HepG2 (cell line): Measurements from ENCODE around the gene MRPL3. TPM values are rescaled to one million over a fixed set of nuclear protein-coding genes. Genes with fewer than 3 reads are reported as not detected.

Experiments
- ELF4 ChIP-seq: sonication (generic); formaldehyde crosslinking; IDR thresholded peaks from 2 replicates; pipeline ENCODE4 v1.5.0; 2020; ENCODE audit warnings: missing genetic modification reagents, mild to moderate bottlenecking, moderate library complexity, borderline replicate concordance
- MYC ChIP-seq: sonication (generic); formaldehyde crosslinking; IDR thresholded peaks from 2 replicates; pipeline ENCODE4 v1.9.0; 2021; ENCODE audit warnings: missing genetic modification reagents, borderline replicate concordance
- MYNN ChIP-seq: sonication (generic); formaldehyde crosslinking; IDR thresholded peaks from 2 replicates; pipeline ENCODE4 v1.4.0; 2020; ENCODE audit warnings: mild to moderate bottlenecking, low read depth, missing genetic modification reagents
- NR2F6 ChIP-seq, 2 experiments: IDR thresholded peaks; 2 replicates each; pipeline ENCODE4 v1.6.1; 2016; ENCODE audit warnings: antibody characterized with exemption in 1 of 2, mild to moderate bottlenecking in 1 of 2
- NRL ChIP-seq: sonication (generic); formaldehyde crosslinking; IDR thresholded peaks from 2 replicates; pipeline ENCODE4 v1.5.0; 2020; ENCODE audit warnings: missing genetic modification reagents, mild to moderate bottlenecking, moderate library complexity, borderline replicate concordance
- SOX6 ChIP-seq, 2 experiments: fragments of 450-650 bp in 1 of 2; sonication (generic) in 1 of 2; formaldehyde crosslinking in 1 of 2; IDR thresholded peaks; 2 replicates each; pipeline versions ENCODE4 v1.4.0 to v1.6.1; 2017 to 2020; ENCODE audit warnings: antibody characterized with exemption in 1 of 2, mild to moderate bottlenecking in 1 of 2, missing genetic modification reagents in 1 of 2
- TEAD3 ChIP-seq: optimal IDR thresholded peaks from 2 replicates; pipeline ENCODE3; 2016; ENCODE audit warnings: borderline replicate concordance
- THYN1 ChIP-seq: sonication (generic); formaldehyde crosslinking; IDR thresholded peaks from 2 replicates; pipeline ENCODE4 v1.8.1; 2023; ENCODE audit warnings: low read depth, mild to moderate bottlenecking, moderate library complexity, missing genetic modification reagents, borderline replicate concordance
- TMF1 ChIP-seq: sonication (generic); formaldehyde crosslinking; IDR thresholded peaks from 2 replicates; pipeline ENCODE4 v1.8.1; 2022; ENCODE audit warnings: low read depth, missing genetic modification reagents
- UBTF ChIP-seq: sonication (generic); formaldehyde crosslinking; IDR thresholded peaks from 2 replicates; pipeline ENCODE4 v1.4.0; 2020; ENCODE audit warnings: mild to moderate bottlenecking, missing genetic modification reagents
- USF2 ChIP-seq, 2 experiments: sonication (generic) in 1 of 2; formaldehyde crosslinking in 1 of 2; IDR thresholded peaks; 2 replicates each; pipeline versions ENCODE4 v1.5.1 to v1.6.1; 2011 to 2020; ENCODE audit warnings: borderline replicate concordance in 1 of 2, low read depth in 1 of 2, low read length in 1 of 2, mild to moderate bottlenecking in 1 of 2, missing genetic modification reagents in 1 of 2, moderate library complexity in 1 of 2
- ZBTB46 ChIP-seq: sonication (generic); formaldehyde crosslinking; IDR thresholded peaks from 2 replicates; pipeline ENCODE4 v1.4.0; 2020; ENCODE audit warnings: mild to moderate bottlenecking, missing genetic modification reagents, borderline replicate concordance
- ZMAT5 ChIP-seq: sonication (generic); formaldehyde crosslinking; IDR thresholded peaks from 2 replicates; pipeline ENCODE4 v1.5.0; 2020; ENCODE audit warnings: mild to moderate bottlenecking, low read depth, missing genetic modification reagents, borderline replicate concordance
- ZNF10 ChIP-seq: sonication (generic); formaldehyde crosslinking; IDR thresholded peaks from 2 replicates; pipeline ENCODE4 v1.4.0; 2020; ENCODE audit warnings: mild to moderate bottlenecking, low read depth, missing genetic modification reagents, borderline replicate concordance
- ZNF510 ChIP-seq: sonication (generic); formaldehyde crosslinking; IDR thresholded peaks from 2 replicates; pipeline ENCODE4 v1.4.0; 2020; ENCODE audit warnings: low read depth, mild to moderate bottlenecking, missing genetic modification reagents
- ZNF724P ChIP-seq: sonication (generic); formaldehyde crosslinking; IDR thresholded peaks from 2 replicates; pipeline ENCODE4 v1.8.0; 2022; ENCODE audit warnings: missing genetic modification reagents, borderline replicate concordance
- polyA plus RNA-seq, 8 experiments: library from polyadenylated mRNA; depleted of rRNA in 3 of 8; stranded (reverse) in 7 of 8; unstranded in 1 of 8; fragments of >200 nt; fragmentation: Illumina TruSeq in 4 of 8; extraction: Trizol in 4 of 8; gene quantifications; 2 replicates each; pipeline versions ENCODE4 v1.2.1 to v1.2.3, GENCODE V29; 2011 to 2016; ENCODE audit warnings: low read depth in 4 of 8, missing spikeins in 1 of 8, mixed read lengths in 1 of 8; ENCODE audit not compliant: insufficient read depth in 1 of 8
- total RNA-seq, 5 experiments: library from RNA; depleted of rRNA; stranded (reverse); fragments of >200 nt; fragmentation: Illumina TruSeq; extraction: Trizol; gene quantifications; 2 replicates each; pipeline ENCODE4 v1.2.3, GENCODE V29; 2016; ENCODE audit warnings: low read depth in 1 of 5
- TF ChIP-seq, protein P1 (sequence below): sonication (generic); formaldehyde crosslinking; IDR thresholded peaks from 2 replicates; pipeline ENCODE4 v1.4.0; 2020; ENCODE audit warnings: missing genetic modification reagents
- TF ChIP-seq, protein P2 (sequence below): sonication (generic); formaldehyde crosslinking; IDR thresholded peaks from 2 replicates; pipeline ENCODE4 v1.5.0; 2020; ENCODE audit warnings: mild to moderate bottlenecking, missing genetic modification reagents, moderate library complexity

MRPL3 gene
- total and polyA plus RNA-seq, 2 of the 13 experiments (the other 11 are each of a cell fraction or from before 2014, with no cell fraction given), result 114 to 172 TPM

DNA sequence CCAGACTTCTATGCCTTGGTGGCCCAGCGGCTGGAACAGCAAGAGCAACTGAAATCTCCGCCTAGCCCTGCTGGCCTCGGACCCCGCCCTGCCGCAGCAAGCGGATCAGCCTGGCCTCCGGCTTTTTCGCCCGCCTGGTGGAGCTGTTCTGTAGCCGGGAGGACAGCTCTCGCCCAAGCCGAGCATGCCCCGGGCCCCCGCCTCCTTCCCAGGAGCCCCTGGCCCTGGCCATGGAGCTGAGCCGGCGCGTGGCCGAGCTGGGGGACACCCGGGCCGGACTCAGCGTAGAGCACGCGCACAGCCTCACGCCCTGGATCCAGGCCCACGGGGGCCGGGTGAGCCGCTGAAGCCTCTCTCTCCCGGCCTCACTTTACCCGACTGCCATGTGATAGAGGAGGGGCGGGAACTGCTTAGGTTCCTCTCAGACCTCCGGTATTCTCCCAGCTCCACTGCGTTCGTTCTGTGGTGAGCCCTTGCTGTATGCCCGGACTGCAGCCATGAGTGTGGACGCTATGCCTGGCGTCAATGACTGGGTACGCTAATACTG lies 24.1 kb upstream of the MRPL3 start (continued):
- TF ChIP-seq USF2 (IDR thresholded peaks at IDR 0.05; ENCODE audit: low read depth, low read length) (no peak), USF2 (CRISPR knock-in tag; IDR thresholded peaks at IDR 0.05; ENCODE audit: borderline replicate concordance) (no peak), ZNF10 (no peak), NRL (CRISPR knock-in tag) (no peak), TEAD3 (CRISPR knock-in tag) (peak; percentile 9), MYNN (CRISPR knock-in tag) (no peak), ZBTB46 (no peak), ZNF510 (CRISPR knock-in tag) (no peak), ELF4 (no peak), MYC (CRISPR knock-in tag) (peak; percentile 36; the same call in 1 of the 2 replicates), SOX6 (IDR thresholded peaks at IDR 0.05) (no peak), SOX6 (CRISPR knock-in tag; IDR thresholded peaks at IDR 0.05) (no peak), UBTF (CRISPR knock-in tag) (0 out of 2 replicates have a peak, but pooled peaks have one; percentile 29), ZNF724P (CRISPR knock-in tag) (0 out of 2 replicates have a peak, but pooled peaks have one; percentile 37), NR2F6 (IDR thresholded peaks at IDR 0.05) (no peak), NR2F6 (CRISPR knock-in tag; IDR thresholded peaks at IDR 0.05) (no peak), THYN1 (CRISPR knock-in tag) (no peak), ZMAT5 (CRISPR knock-in tag) (no peak), TMF1 (no peak)
- TF ChIP-seq, protein P1, sequence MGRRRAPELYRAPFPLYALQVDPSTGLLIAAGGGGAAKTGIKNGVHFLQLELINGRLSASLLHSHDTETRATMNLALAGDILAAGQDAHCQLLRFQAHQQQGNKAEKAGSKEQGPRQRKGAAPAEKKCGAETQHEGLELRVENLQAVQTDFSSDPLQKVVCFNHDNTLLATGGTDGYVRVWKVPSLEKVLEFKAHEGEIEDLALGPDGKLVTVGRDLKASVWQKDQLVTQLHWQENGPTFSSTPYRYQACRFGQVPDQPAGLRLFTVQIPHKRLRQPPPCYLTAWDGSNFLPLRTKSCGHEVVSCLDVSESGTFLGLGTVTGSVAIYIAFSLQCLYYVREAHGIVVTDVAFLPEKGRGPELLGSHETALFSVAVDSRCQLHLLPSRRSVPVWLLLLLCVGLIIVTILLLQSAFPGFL (CRISPR knock-in tag), result no peak
- TF ChIP-seq, protein P2, sequence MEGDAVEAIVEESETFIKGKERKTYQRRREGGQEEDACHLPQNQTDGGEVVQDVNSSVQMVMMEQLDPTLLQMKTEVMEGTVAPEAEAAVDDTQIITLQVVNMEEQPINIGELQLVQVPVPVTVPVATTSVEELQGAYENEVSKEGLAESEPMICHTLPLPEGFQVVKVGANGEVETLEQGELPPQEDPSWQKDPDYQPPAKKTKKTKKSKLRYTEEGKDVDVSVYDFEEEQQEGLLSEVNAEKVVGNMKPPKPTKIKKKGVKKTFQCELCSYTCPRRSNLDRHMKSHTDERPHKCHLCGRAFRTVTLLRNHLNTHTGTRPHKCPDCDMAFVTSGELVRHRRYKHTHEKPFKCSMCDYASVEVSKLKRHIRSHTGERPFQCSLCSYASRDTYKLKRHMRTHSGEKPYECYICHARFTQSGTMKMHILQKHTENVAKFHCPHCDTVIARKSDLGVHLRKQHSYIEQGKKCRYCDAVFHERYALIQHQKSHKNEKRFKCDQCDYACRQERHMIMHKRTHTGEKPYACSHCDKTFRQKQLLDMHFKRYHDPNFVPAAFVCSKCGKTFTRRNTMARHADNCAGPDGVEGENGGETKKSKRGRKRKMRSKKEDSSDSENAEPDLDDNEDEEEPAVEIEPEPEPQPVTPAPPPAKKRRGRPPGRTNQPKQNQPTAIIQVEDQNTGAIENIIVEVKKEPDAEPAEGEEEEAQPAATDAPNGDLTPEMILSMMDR (CRISPR knock-in tag), result peak; percentile 68
